ENCODE measurements around the gene KIZ.

The KIZ gene

DNA sequence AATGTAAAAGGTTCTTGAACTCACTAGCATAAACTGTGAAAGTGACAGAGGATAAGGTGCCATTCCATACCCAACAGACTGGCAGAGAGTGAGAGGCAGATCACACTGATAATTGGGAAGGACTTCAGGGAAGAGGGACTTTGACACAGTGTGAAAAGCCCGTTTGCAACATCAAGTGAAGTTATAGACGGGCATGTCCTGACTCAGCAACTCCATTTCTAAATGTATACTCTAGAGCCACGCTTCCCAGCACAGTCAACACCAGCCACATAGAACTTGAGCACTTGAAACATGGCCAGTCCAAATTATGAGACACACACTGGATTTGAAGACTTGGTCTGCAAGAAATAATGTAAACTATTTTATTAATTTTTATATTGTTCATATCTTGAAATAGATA, 131.3 kb downstream of the KIZ start:
- in situ Hi-C loops (cut with HindIII; ENCODE audit: low sequenced_read_pairs): no loop called here

- in situ Hi-C loops (cut with HindIII; ENCODE audit: low sequenced_read_pairs): no loop called here
Measured at GRCh38 chr20:21258411-21258810, 132.5 kb downstream of the KIZ start.

DNA sequence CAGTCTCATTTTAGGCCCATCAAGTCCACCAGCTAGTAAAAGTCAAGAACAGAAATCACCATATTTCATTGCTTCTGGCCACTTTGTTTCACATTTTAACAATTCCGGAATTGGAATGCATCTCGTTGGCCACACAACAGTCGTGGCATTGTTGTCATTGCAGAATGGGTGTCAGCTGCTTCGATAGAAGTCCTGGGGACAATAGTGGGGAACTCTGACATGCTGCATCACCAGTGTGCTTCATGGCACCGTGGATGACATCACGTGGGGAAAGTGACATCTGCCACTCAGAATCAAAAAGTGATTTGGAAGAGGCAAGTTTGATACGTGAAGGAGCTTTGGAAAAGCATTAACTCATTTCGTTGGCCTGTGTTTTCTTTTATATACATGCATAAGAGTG, 133.5 kb downstream of the KIZ start:
- in situ Hi-C loops (cut with HindIII; ENCODE audit: low sequenced_read_pairs): no loop called here

DNA sequence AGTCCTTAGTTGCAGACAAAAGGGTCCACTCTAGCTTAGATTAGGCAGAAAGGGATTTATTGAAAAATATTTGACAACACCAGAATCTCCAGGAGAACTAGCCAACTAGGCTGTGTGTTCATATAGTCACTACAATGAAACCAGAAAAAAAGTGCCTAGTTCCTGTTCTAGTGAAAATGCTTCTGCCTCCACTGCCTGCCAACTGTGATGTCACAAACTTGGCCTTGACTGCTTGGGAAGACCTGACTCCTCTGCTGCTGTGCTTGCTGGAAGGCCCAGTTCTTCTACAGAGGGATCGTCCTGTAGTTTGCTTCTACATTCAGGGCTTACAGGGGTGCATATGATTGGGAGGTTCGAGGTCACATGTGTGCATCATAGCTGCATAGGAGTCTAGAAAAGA, 136.9 kb downstream of the KIZ start:
- in situ Hi-C loops (cut with HindIII; ENCODE audit: low sequenced_read_pairs): no loop called here

DNA sequence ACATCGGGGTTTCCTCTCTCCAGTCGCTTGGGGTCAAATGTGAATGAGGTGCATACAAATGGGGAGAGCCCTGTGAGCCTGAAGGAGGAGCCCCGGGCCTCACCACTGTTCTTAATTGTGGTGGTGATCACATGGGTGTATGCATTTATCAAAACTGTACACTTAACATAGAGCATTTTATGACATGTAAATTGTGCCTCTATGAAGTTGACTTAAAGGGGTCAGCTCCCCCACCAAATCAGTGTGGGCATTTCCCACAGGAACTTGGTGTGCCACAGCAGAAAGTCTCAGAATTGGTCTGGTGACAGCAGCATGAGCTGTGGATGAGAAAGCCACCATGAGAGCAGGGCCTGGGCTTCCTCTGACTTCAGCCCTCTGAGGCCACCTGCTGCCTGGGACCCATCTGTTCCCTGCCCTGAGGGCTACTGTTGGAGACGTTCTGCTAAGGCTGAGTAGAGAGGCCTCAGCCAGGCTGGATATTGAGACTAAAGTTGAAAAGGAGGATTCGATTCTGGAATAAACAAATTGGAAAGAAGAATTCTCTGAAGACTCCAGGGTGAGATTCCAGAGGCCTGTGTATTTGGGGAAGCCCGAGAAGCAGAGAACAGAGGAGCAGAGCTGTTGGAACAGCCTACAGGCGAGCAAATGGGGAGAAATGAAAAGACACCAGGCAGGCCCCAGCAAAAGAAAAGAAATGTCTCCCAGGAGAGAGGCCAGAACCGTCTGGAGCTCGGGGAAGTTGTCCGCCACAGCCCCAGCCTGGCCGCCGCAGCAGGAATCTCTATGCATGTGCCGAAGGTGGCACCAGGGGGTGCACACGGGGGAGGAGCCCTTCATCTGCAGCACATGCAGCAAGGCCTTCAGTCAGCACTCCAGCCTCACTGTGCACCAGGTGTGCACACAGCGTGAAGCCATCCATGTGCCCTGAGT, 139.6 kb downstream of the KIZ start:
- in situ Hi-C loops (cut with HindIII; ENCODE audit: low sequenced_read_pairs): no loop called here

DNA sequence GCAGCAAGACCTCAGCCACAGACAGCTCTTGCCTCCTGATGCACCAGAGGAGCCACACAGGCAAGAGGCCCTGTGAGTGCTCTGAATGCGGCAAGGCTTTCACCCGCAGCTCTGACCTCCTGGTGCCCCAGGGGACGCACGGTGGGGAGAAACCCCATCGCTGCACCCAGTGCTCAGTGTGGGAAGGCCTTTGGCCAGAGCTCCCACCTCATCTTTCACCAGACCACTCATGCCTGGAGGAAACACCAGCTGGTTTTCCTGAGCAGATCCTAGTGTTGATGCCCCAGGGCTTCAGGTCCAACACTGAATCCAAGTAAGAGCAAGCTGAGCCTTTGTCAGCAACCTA, 140.3 kb downstream of the KIZ start:
- in situ Hi-C loops (cut with HindIII; ENCODE audit: low sequenced_read_pairs): no loop called here

- in situ Hi-C loops (cut with HindIII; ENCODE audit: low sequenced_read_pairs): no loop called here
Measured at GRCh38 chr20:21269772-21270171, 143.9 kb downstream of the KIZ start.

GRCh38 chr20:21270806-21271205, 144.9 kb downstream of the KIZ start:
- in situ Hi-C loops (cut with HindIII; ENCODE audit: low sequenced_read_pairs): no loop called here

DNA sequence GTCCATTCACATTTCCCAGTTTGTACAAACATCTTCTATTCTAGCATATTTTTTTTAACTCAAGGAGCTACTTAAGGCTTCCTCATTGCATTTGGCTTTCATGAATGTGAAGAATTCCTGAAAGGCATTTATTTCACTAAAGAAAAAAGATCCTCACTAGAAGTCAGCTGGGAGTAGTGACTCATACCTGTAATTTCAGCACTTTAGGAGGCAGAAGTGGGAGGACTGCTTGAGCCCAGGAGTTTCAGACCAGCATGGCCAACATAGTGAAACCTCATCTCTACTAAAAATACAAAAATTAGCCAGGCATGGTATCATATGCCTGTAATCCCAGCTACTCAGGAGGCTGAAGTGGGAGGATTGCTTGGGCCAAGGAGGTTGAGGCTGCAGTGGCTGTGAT, 146.4 kb downstream of the KIZ start:
- in situ Hi-C loops (cut with HindIII; ENCODE audit: low sequenced_read_pairs): no loop called here

- in situ Hi-C loops (cut with HindIII; ENCODE audit: low sequenced_read_pairs): no loop called here
Measured at GRCh38 chr20:21272679-21273078, 146.8 kb downstream of the KIZ start.

DNA sequence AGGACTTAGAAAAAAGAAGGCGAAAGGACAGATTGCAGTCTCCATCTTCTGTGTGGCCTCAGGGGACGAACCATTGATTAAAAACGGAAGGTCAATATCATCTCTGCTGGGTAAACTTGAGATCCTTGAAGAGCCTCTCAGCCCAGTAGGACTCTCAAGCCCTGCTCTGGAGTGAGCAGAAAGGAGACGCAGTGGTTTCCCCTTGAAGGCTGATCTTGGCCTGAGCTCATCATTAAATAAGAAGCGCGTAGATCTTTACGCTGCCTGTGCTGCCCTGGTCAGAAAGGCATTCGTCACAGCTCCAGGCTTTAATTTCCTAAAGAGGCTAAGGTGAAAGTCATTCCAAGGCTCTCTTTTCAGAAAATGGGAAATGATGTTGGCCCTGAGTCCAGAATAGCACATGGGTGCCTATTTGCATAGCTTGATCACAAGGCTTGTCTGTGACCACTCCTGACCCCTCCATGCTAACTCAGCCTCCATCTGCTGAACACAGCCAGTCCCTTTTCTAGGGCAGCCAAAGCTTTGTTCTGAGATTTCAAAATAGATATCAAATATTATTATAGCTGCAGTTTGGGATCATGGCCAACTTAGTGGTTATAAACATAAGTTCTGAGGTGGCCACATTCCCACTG, 148.0 kb downstream of the KIZ start:
- in situ Hi-C loops (cut with HindIII; ENCODE audit: low sequenced_read_pairs): no loop called here

DNA sequence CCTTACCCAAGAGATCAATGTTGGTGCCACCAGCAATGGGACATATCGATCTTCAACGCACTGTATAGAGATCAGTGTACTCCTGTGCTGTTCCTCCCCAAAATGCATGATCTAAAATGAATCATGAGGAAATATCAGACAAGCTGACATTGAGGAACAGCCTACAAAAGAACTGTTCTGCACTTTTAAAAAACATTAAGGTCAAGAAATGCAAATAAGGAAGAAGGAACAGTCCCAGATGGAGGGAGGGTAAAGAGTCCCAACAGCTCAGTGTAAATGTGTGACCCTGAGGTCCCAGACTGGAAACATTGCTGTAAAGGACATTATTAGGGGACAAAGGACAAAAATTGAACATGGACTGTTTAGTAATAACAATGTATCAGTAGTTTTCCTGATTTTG, 152.9 kb downstream of the KIZ start:
- in situ Hi-C loops (cut with HindIII; ENCODE audit: low sequenced_read_pairs): no loop called here

DNA sequence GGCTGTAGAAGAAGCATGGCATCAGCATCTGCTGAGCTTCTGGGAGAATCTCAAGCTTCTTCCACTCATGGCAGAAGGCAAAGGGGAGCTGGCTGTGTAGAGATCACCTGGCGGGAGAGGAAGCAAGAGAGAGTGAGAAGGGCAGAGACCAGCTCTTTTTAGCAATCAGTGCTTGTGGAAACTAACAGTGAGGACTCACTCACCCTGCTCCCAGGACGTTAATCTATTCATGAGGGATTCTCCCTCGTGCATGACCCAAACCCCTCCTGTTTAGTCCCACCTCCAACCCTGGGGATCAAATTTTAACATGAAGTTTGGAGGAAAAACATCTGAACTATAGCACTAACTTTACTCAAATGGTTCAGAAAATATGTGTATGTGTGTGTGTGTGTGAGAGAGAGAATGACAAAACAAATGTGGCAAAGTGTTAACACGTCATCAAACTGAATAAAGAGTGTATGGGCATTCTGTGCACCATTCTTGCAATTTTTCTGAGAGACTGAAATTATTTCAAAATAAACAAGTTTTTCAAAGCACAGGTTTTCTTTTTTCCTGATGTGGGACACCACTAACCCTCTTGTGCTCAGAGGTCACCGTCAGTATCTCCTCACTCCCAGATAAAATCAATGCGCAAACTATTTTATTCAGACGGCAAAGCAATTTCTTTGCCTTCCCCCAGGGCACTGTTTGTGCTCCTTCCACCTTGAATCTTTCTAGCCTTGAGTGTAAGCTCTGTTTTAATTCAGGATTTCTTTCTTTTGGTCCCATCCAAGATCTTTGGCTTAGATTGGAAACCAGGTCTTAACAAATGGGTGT, 154.0 kb downstream of the KIZ start:
- in situ Hi-C loops (cut with HindIII; ENCODE audit: low sequenced_read_pairs): no loop called here

DNA sequence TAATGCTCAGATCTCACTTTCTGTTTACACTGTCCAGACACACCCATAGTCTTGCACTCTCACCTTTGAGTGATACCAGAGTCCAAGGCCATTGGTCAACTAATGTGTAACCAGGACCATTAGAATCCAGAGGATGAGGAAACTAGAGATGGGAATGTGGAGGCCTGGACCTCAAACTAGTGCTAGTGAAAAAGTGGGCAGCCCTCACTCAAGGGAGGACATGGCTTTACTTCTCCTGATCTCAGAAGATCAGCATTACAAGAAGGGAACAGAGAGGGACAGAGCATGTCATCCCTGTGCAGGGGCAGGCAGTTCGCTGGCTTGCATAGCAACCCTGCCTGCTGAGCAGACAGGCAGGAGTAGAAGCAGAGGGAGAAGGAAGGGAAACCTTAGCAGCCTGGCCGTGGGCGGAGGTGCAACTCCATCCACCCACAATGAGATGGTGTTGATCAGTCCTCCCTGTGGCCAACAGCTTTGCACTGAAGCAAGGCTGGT, 154.7 kb downstream of the KIZ start:
- in situ Hi-C loops (cut with HindIII; ENCODE audit: low sequenced_read_pairs): no loop called here

DNA sequence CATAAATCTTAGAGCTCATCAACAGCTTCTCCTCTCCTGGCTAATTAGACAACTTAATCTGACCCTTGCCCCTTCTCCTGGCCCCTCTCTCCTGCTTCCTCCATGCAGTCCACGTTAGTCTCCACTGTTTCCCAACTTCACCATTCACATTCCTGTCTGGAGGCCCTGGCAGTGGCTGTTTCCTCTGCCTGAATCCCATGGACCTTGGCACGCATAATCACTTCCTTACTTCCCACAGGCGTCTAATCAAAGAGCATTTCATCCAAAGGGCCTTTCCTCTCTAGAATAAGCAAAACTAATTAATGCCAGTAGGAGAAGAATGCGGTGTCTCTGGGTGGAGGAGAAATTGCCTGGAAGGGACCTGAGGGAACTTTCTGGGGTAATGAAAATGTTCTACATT, 160.9 kb downstream of the KIZ start:
- in situ Hi-C loops (cut with HindIII; ENCODE audit: low sequenced_read_pairs): no loop called here

DNA sequence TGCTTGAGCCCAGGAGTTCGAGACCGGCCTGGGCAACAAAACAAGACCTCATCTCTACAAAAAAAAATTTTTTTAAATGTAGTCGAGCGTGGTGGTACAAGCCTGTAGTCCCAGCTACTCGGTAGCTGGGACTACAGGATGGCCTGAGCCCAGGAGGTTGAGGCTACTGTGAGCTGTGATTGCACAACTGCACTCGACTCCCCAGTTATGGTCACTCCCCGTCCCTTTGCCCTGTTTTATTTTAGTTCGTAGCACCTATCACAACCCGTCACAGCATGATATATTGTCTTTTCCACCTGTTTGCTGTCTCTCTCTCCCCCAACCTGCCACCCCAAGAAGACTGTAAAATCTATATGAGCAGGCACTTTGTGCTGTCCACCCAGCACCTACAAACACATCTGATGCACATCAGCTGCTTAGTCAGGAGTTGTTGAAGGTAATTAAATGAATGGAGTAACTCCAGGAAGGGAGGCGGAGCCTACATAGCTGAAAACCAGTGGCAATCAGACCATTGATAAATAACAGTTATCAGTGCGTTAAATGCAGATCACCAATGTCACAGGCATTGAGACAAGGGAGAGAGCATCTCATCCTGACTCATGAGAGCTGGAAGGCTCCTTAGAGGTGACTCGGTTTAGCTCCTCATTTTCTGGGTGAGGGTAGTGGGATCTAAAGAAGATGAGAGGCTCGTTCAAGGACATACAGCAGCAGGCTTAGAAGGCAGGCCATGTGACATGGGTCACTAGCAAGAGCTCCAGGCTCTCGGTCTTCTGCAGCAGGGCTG, 162.9 kb downstream of the KIZ start:
- in situ Hi-C loops (cut with HindIII; ENCODE audit: low sequenced_read_pairs): no loop called here

DNA sequence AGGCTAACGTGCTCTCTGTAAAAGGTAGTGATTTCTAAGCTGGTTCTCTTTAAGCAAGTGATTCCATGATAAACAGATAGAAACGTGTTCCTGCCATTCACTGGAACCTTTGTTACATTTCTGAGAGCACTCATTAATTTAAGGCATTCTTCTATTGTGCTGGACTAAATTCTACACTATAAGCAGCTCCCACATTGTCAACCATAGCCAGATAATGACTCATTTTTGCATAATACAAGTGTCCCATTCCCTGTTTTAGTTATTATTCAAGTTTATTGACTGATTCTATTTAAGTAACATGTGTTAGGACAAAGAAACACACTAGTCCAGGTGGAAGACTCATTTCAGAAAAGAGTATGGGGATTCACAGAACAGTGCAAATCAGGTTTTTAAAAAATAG, 163.8 kb downstream of the KIZ start:
- in situ Hi-C loops (cut with HindIII; ENCODE audit: low sequenced_read_pairs): no loop called here

DNA sequence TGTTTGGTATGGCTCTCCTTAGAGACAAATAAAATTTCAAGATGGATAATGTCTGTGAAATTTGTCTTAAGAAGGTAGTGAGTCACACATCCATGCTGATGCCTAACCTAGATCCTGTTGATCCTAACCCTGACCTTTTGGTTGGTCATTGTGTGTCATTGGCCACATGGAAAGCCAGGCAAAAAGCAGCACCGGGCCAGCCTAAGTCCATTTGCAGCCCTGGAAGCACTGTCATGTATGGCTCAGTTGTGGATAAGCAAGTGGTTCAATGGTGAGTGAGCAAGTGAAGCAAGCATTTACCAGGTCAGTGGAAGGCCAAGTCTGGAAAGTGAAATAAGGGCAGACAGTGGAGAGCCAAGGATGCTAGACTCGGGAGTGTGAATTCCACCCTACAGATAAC, 165.1 kb downstream of the KIZ start:
- in situ Hi-C loops (cut with HindIII; ENCODE audit: low sequenced_read_pairs): no loop called here

DNA sequence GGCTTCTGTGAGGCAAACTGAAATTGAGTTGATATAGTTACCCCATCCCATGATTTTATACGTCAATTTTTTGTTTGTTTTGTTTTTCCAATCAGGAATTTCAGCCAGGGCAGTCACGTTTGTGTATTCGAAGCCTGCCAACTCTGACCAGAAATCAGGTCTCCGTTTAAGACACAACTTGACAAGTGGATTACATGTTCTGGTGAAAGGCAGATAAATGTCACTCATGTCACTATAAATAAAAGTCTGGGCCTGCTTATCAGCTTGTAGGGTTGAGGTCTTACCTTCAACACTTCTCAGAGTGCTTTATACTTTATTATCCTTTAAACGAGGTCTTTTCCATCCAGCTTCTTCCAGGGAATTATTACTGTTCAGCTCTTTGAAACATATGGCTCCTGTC, 168.9 kb downstream of the KIZ start:
- in situ Hi-C loops (cut with HindIII; ENCODE audit: low sequenced_read_pairs): no loop called here

Measured in DLD1 (cell line).